Mesendoderm (in vitro differentiated cells): ENCODE measurements around the gene CEP112.
"Not testable (repeated sequence)": the region's sequence is repeated elsewhere in the genome, so short reads cannot be mapped to it uniquely, and the experiment has no call there.

Experiments
- DNase-seq: peaks from one replicate; pipeline ENCODE4 v3.0.0; 2013
- H2AK5ac ChIP-seq: 2 replicates; pipeline ENCODE4 v1.6.1; 2013; ENCODE audit warnings: low read length, inconsistent platforms
- H2BK120ac ChIP-seq: 2 replicates; pipeline ENCODE4 v1.6.1; 2013; ENCODE audit warnings: low read depth, mild to moderate bottlenecking, low read length, moderate library complexity, mixed read lengths
- H2BK15ac ChIP-seq: replicated peaks from 2 replicates; pipeline ENCODE4 v1.6.1; 2013; ENCODE audit warnings: low read depth, mild to moderate bottlenecking, moderate library complexity
- H2BK5ac ChIP-seq: 2 replicates; pipeline ENCODE4 v1.6.1; 2013; ENCODE audit warnings: low read length, inconsistent platforms
- H3K18ac ChIP-seq: 2 replicates; pipeline ENCODE4 v1.6.1; 2013; ENCODE audit warnings: mild to moderate bottlenecking, low read length, mixed read lengths
- H3K23ac ChIP-seq: one replicate; pipeline ENCODE4 v1.6.1; 2013; ENCODE audit warnings: low read length
- H3K27ac ChIP-seq: 2 replicates; pipeline ENCODE4 v1.5.1; 2013; ENCODE audit warnings: low read depth, mild to moderate bottlenecking, inconsistent platforms, low read length, moderate library complexity
- H3K27me3 ChIP-seq: 2 replicates; pipeline ENCODE4 v1.6.1; 2013; ENCODE audit warnings: low read length, control low read depth, mild to moderate bottlenecking, inconsistent platforms; ENCODE audit not compliant: insufficient read depth, poor library complexity
- H3K36me3 ChIP-seq: 2 replicates; pipeline ENCODE4 v1.6.1; 2013; ENCODE audit warnings: low read length, inconsistent platforms; ENCODE audit not compliant: control insufficient read depth, insufficient read depth
- H3K4ac ChIP-seq: one replicate; pipeline ENCODE4 v1.6.1; 2013; ENCODE audit warnings: low read depth, mild to moderate bottlenecking, low read length, moderate library complexity
- H3K4me1 ChIP-seq: 2 replicates; pipeline ENCODE4 v1.6.1; 2013; ENCODE audit warnings: low read depth, low read length, inconsistent platforms; ENCODE audit not compliant: control insufficient read depth
- H3K4me2 ChIP-seq: 2 replicates; pipeline ENCODE4 v1.6.1; 2013; ENCODE audit warnings: low read length
- H3K4me3 ChIP-seq: 2 replicates; pipeline ENCODE4 v1.5.1; 2013; ENCODE audit warnings: mild to moderate bottlenecking, low read length
- H3K56ac ChIP-seq: one replicate; pipeline ENCODE4 v1.6.1; 2013; ENCODE audit warnings: low read length
- H3K79me1 ChIP-seq: 2 replicates; pipeline ENCODE4 v1.6.1; 2013; ENCODE audit warnings: low read length, inconsistent platforms
- H3K79me2 ChIP-seq: 2 replicates; pipeline ENCODE4 v1.6.1; 2013; ENCODE audit warnings: mild to moderate bottlenecking, low read length; ENCODE audit not compliant: control insufficient read depth, insufficient read depth
- H3K9ac ChIP-seq: 2 replicates; pipeline ENCODE4 v1.6.1; 2013; ENCODE audit warnings: low read length, inconsistent platforms
- H4K5ac ChIP-seq: one replicate; pipeline ENCODE4 v1.6.1; 2013; ENCODE audit warnings: low read length
- H4K8ac ChIP-seq: one replicate; pipeline ENCODE4 v1.6.1; 2013; ENCODE audit warnings: low read depth, mild to moderate bottlenecking, control low read depth, low read length, moderate library complexity
- WGBS: extraction: QIAGEN DNeasy Blood & Tissue Kit; methylation state at CpG from one replicate; pipeline ENCODE4 v1.1.7; 2013; ENCODE audit warnings: low lambda C conversion rate, missing lambda C conversion rate; ENCODE audit not compliant: insufficient coverage; ENCODE audit errors: extremely low coverage; 5-methylcytosine and 5-hydroxymethylcytosine counted together

CEP112 gene

GRCh38 chr17:65837232-65837631 lies 354.7 kb downstream of the CEP112 start:
- not testable (repeated sequence) for H3K4ac ChIP-seq, H3K27ac ChIP-seq, H3K79me2 ChIP-seq, H2BK120ac ChIP-seq, H3K36me3 ChIP-seq, H2BK5ac ChIP-seq, H3K4me2 ChIP-seq, H3K79me1 ChIP-seq, H3K4me1 ChIP-seq, H3K27me3 ChIP-seq, H3K23ac ChIP-seq, H2BK15ac ChIP-seq, H3K56ac ChIP-seq, H3K18ac ChIP-seq, H2AK5ac ChIP-seq, H4K5ac ChIP-seq, DNase-seq, H4K8ac ChIP-seq, H3K4me3 ChIP-seq, H3K9ac ChIP-seq
- WGBS, result no CpG with 5 or more reads among the region's 24 CpGs

- H4K8ac ChIP-seq, result no peak overlapping the region
- no peak for DNase-seq
- H3K79me2 ChIP-seq, result no peaks in the 10 kb centered on the region
- no peak overlapping the region for H3K4me2 ChIP-seq
- no peak overlapping the region for H2BK120ac ChIP-seq
- no peak overlapping the region for H4K5ac ChIP-seq
- H2BK5ac ChIP-seq, result no peak overlapping the region
- no peak overlapping the region for H3K27ac ChIP-seq
- WGBS, result no CpG with 5 or more reads among the region's 1 CpG
- H3K4me1 ChIP-seq, result no peaks in the 10 kb centered on the region
- no peaks in the 10 kb centered on the region for H3K79me1 ChIP-seq
- H2BK15ac ChIP-seq, result no peak overlapping the region
- no peak overlapping the region for H3K56ac ChIP-seq
- no peak overlapping the region for H3K18ac ChIP-seq
- no peak overlapping the region for H3K4ac ChIP-seq
- no peak overlapping the region for H3K23ac ChIP-seq
- no peak overlapping the region for H3K4me3 ChIP-seq
- no peaks in the 10 kb centered on the region for H3K27me3 ChIP-seq
- H3K36me3 ChIP-seq, result no peaks in the 10 kb centered on the region
- H2AK5ac ChIP-seq, result no peak overlapping the region
- no peak overlapping the region for H3K9ac ChIP-seq
Measured at GRCh38 chr17:65833214-65833613, 358.7 kb downstream of the CEP112 start.

GRCh38 chr17:65830356-65830755 lies 361.6 kb downstream of the CEP112 start:
- no peak overlapping the region for H4K5ac ChIP-seq
- H3K18ac ChIP-seq, result no peak overlapping the region
- H3K4me3 ChIP-seq, result no peak overlapping the region
- no peaks in the 10 kb centered on the region for H3K79me2 ChIP-seq
- H3K36me3 ChIP-seq, result no peaks in the 10 kb centered on the region
- H3K79me1 ChIP-seq, result no peaks in the 10 kb centered on the region
- no peak overlapping the region for H2BK5ac ChIP-seq
- H3K9ac ChIP-seq, result no peak overlapping the region
- no peak overlapping the region for H3K23ac ChIP-seq
- H4K8ac ChIP-seq, result no peak overlapping the region
- WGBS, result no CpG with 5 or more reads among the region's 2 CpGs
- no peak overlapping the region for H3K4ac ChIP-seq
- no peak overlapping the region for H3K27ac ChIP-seq
- H2BK120ac ChIP-seq, result no peak overlapping the region
- no peak overlapping the region for H2AK5ac ChIP-seq
- no peaks in the 10 kb centered on the region for H3K27me3 ChIP-seq
- no peak overlapping the region for H2BK15ac ChIP-seq
- no peak for DNase-seq
- H3K4me1 ChIP-seq, result no peaks in the 10 kb centered on the region
- no peak overlapping the region for H3K56ac ChIP-seq
- H3K4me2 ChIP-seq, result no peak overlapping the region

GRCh38 chr17:65826577-65826976 lies 365.4 kb downstream of the CEP112 start:
- H3K79me2 ChIP-seq, H3K18ac ChIP-seq, H3K4ac ChIP-seq, H3K4me2 ChIP-seq, H3K4me1 ChIP-seq, H2AK5ac ChIP-seq, H3K4me3 ChIP-seq, H3K79me1 ChIP-seq, H3K56ac ChIP-seq, H4K5ac ChIP-seq, H3K36me3 ChIP-seq, H2BK120ac ChIP-seq, H3K9ac ChIP-seq, H3K23ac ChIP-seq, H3K27ac ChIP-seq, DNase-seq, H2BK5ac ChIP-seq, H4K8ac ChIP-seq, H2BK15ac ChIP-seq, H3K27me3 ChIP-seq: not testable (repeated sequence)
- no CpG with 5 or more reads among the region's 2 CpGs for WGBS

GRCh38 chr17:65824901-65825300 lies 367.0 kb downstream of the CEP112 start:
- Histone ChIP-seq H3K79me1 (no peaks in the 10 kb centered on the region), H3K79me2 (no peaks in the 10 kb centered on the region), H3K36me3 (no peaks in the 10 kb centered on the region), H3K4me2 (no peak overlapping the region), H3K4me1 (no peaks in the 10 kb centered on the region), H2BK5ac (no peak overlapping the region), H4K5ac (no peak overlapping the region), H3K27me3 (no peaks in the 10 kb centered on the region), H3K27ac (no peak overlapping the region), H3K56ac (no peak overlapping the region), H3K4me3 (no peak overlapping the region), H3K9ac (no peak overlapping the region), H3K4ac (no peak overlapping the region), H2BK120ac (no peak overlapping the region), H3K18ac (no peak overlapping the region), H3K23ac (no peak overlapping the region), H2AK5ac (no peak overlapping the region), H4K8ac (no peak overlapping the region), H2BK15ac (no peak overlapping the region)
- DNase-seq, result no peak
- WGBS, result no CpG with 5 or more reads among the region's 1 CpG

- Histone ChIP-seq H4K8ac (no peak overlapping the region), H2BK5ac (no peak overlapping the region), H2BK120ac (no peak overlapping the region), H3K4me2 (no peak overlapping the region), H4K5ac (no peak overlapping the region), H3K79me1 (no peaks in the 10 kb centered on the region), H3K36me3 (no peaks in the 10 kb centered on the region), H3K27ac (no peak overlapping the region), H3K23ac (no peak overlapping the region), H2BK15ac (no peak overlapping the region), H3K79me2 (no peaks in the 10 kb centered on the region), H3K4me1 (no peaks in the 10 kb centered on the region), H3K4ac (no peak overlapping the region), H2AK5ac (no peak overlapping the region), H3K9ac (no peak overlapping the region), H3K27me3 (no peaks in the 10 kb centered on the region), H3K18ac (no peak overlapping the region), H3K4me3 (no peak overlapping the region), H3K56ac (no peak overlapping the region)
- no peak for DNase-seq
Measured at GRCh38 chr17:65823713-65824112, 368.2 kb downstream of the CEP112 start.
